HFFc6 (cell line): ENCODE measurements around the gene IKZF2. TPM values are rescaled to one million over a fixed set of nuclear protein-coding genes. Genes with fewer than 3 reads are reported as not detected.
A peak's percentile ranks its signal among the peaks of the same experiment; 100 is the strongest.

ENCODE experiments used
- DNase-seq: peaks from one replicate; pipeline ENCODE4 v3.0.0-alpha.2; 2018
- H3K27ac Mint-ChIP-seq: 2 replicates; pipeline ENCODE4 v1.8.0; 2020; ENCODE audit warnings: mild to moderate bottlenecking, mixed read lengths
- H3K27me3 Mint-ChIP-seq: 2 replicates; pipeline ENCODE4 v1.8.0; 2021; ENCODE audit warnings: mild to moderate bottlenecking, moderate library complexity, mixed read lengths; ENCODE audit not compliant: insufficient read depth
- H3K36me3 Mint-ChIP-seq: 2 replicates; pipeline ENCODE4 v1.8.0; 2021; ENCODE audit warnings: low read depth, mixed read lengths
- H3K4me1 Mint-ChIP-seq: 2 replicates; pipeline ENCODE4 v1.8.0; 2020; ENCODE audit warnings: low read depth, mixed read lengths
- H3K4me3 Mint-ChIP-seq: 2 replicates; pipeline ENCODE4 v1.8.0; 2020; ENCODE audit warnings: mild to moderate bottlenecking, moderate library complexity, mixed read lengths
- H3K9me3 Mint-ChIP-seq: 2 replicates; pipeline ENCODE4 v1.8.0; 2020; ENCODE audit warnings: mild to moderate bottlenecking, mixed read lengths
- total RNA-seq, 6 experiments: library from RNA; stranded (reverse); fragmentation: NEBNext Ultra II Directional; extraction: Animal tissue kit (Norgen Biotek cat#: 25700); gene quantifications; 2 replicates in 1 of 6; 3 replicates in 5 of 6; pipeline ENCODE4 v1.2.3, GENCODE V29; 2021
- TF ChIP-seq, protein P1 (sequence below): fragments of 200-600 bp; sonication (generic); IDR thresholded peaks from 2 replicates; pipeline ENCODE4 v1.5.0; 2021; ENCODE audit warnings: antibody characterized with exemption, mild to moderate bottlenecking

Gene IKZF2
- total RNA-seq, 6 experiments from 2014 or later, result 6.5 to 12.3 (median 10.2) TPM

DNA sequence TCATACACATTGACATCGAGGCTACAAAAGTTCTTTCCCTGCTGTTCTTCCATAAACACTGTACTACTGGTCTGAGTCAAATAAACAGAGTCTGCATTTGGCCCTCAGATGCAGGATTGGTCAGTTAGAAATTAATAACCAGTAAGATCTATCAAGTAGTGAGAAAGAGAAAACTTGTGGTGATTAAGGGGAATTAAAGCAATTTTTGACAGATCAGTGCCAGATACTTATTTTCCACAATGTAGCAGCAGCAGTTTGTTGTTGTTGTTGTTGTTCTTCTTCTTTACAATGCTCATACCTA lies 85.0 kb downstream of the IKZF2 start:
- H3K27ac Mint-ChIP-seq, result peak overlapping the region; percentile 82
- H3K27me3 Mint-ChIP-seq, result no peaks in the 10 kb centered on the region
- H3K4me1 Mint-ChIP-seq, result peaks cover 73% of the 10 kb centered on the region
- DNase-seq, result no peak
- no peaks in the 10 kb centered on the region for H3K9me3 Mint-ChIP-seq
- TF ChIP-seq, protein P1, sequence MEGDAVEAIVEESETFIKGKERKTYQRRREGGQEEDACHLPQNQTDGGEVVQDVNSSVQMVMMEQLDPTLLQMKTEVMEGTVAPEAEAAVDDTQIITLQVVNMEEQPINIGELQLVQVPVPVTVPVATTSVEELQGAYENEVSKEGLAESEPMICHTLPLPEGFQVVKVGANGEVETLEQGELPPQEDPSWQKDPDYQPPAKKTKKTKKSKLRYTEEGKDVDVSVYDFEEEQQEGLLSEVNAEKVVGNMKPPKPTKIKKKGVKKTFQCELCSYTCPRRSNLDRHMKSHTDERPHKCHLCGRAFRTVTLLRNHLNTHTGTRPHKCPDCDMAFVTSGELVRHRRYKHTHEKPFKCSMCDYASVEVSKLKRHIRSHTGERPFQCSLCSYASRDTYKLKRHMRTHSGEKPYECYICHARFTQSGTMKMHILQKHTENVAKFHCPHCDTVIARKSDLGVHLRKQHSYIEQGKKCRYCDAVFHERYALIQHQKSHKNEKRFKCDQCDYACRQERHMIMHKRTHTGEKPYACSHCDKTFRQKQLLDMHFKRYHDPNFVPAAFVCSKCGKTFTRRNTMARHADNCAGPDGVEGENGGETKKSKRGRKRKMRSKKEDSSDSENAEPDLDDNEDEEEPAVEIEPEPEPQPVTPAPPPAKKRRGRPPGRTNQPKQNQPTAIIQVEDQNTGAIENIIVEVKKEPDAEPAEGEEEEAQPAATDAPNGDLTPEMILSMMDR, result no peak
- peak overlapping the region; percentile 84 for H3K4me3 Mint-ChIP-seq
- no peaks in the 10 kb centered on the region for H3K36me3 Mint-ChIP-seq

DNA sequence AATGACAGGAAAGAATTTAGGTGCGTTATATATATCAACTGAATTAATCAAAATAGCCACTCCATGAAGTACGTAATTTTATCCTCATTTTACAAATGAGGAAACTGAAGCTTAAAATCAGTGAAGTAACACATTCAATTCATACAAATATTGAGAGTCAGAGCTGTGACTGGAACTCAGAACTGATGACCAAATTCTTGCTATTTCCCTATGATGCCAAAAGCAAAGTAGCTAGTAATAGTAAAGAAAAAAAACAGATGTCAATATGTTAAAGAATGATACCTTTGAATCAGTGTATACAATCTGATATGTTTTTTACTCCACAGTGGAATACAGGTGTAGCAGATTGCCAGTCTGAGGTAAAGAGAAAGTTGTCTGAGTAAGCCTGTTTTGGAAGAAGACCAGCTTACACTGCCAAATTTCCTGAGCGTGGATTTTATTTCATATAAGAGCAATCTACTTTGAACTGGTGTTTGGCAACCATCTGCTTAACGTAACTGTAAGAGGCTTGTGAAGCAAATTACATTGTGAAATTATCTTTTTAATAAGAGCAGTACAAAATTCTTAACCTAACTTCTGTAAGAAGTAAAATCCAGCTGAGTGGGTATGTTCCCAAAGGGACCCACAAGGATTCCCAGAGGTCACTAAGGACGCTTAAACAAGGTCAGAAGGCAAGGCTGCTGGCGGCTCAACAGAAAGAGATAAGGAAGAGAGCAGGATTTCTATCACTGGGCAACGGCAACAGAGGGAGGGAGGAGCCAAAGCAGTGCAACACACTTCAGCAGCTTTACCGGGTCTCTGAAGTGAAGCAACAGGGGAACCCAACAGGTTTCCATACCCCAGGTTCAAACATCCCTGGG lies 85.6 kb downstream of the IKZF2 start:
- peaks cover 68% of the 10 kb centered on the region for H3K4me1 Mint-ChIP-seq
- TF ChIP-seq, protein P1, result no peak
- peak; percentile 48 for DNase-seq
- H3K27ac Mint-ChIP-seq, result peak overlapping the region; percentile 82
- H3K36me3 Mint-ChIP-seq, result no peaks in the 10 kb centered on the region
- peak overlapping the region; percentile 84 for H3K4me3 Mint-ChIP-seq
- H3K27me3 Mint-ChIP-seq, result no peaks in the 10 kb centered on the region
- no peaks in the 10 kb centered on the region for H3K9me3 Mint-ChIP-seq

GRCh38 chr2:213064099-213064498 lies 87.3 kb downstream of the IKZF2 start:
- Mint-ChIP-seq H3K27me3 (no peaks in the 10 kb centered on the region), H3K36me3 (no peaks in the 10 kb centered on the region), H3K4me1 (peaks cover 53% of the 10 kb centered on the region), H3K27ac (no peak overlapping the region), H3K9me3 (no peaks in the 10 kb centered on the region), H3K4me3 (no peak overlapping the region)
- DNase-seq, result no peak
- TF ChIP-seq, protein P1, result no peak

DNA sequence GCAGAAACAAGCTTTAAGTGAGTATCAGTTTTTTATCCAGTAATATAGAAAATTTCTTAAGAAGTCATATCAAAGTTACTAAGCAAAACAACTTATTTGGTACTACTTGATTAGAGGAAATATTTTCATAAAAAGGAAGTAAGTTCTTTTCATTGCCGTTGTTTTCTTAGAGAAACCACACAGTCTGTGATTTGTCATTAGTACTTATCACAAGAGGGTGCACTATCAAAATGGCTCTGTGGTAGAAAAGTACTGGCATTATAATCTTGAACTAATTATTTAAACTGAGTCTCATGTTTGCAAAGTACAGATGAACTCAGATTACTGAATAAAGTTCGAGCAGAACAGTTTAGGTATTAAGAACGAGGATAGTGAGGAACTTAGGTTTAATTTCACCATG lies 93.4 kb downstream of the IKZF2 start:
- Mint-ChIP-seq H3K36me3 (no peaks in the 10 kb centered on the region; the same call in 1 of the 2 replicates), H3K4me1 (peaks cover 15% of the 10 kb centered on the region), H3K9me3 (no peaks in the 10 kb centered on the region), H3K27ac (no peak overlapping the region), H3K4me3 (no peak overlapping the region), H3K27me3 (no peaks in the 10 kb centered on the region)
- TF ChIP-seq, protein P1, result no peak
- no peak for DNase-seq

GRCh38 chr2:213046431-213046830 lies 105.0 kb downstream of the IKZF2 start:
- no peak for DNase-seq
- no peak overlapping the region for H3K4me3 Mint-ChIP-seq
- no peaks in the 10 kb centered on the region for H3K9me3 Mint-ChIP-seq
- H3K27ac Mint-ChIP-seq, result no peak overlapping the region
- no peaks in the 10 kb centered on the region for H3K27me3 Mint-ChIP-seq
- TF ChIP-seq, protein P1, result no peak
- peaks cover 29% of the 10 kb centered on the region for H3K36me3 Mint-ChIP-seq
- H3K4me1 Mint-ChIP-seq, result no peaks in the 10 kb centered on the region
